Gastroesophageal sphincter (tissue), 4 donors: ENCODE data around the gene ARV1. TPM values are rescaled to one million over a fixed set of nuclear protein-coding genes. Genes with fewer than 3 reads are reported as not detected.
"Not testable (repeated sequence)": the region's sequence is repeated elsewhere in the genome, so short reads cannot be mapped to it uniquely, and the experiment has no call there.

Experiments used
- ATAC-seq: fragments of 150-250 bp; one replicate; pipeline ENCODE4 v1.9.1; 2016; ENCODE audit warnings: mild to moderate bottlenecking, moderate library complexity
- H3K27ac ChIP-seq, 4 donors: fragments of 200-600 bp; sonication (generic) in 3 of 4; 1 replicate in 3 of 4; 2 replicates in 1 of 4; pipeline ENCODE4 v1.5.1; 2016 to 2019
- H3K27me3 ChIP-seq: fragments of 200-600 bp; sonication (generic); one replicate; pipeline ENCODE4 v1.5.1; 2019
- H3K36me3 ChIP-seq, 2 donors: fragments of 200-600 bp; sonication (generic); one replicate each; pipeline ENCODE4 v1.5.1; 2019; ENCODE audit warnings: control low read depth in 1 of 2
- H3K4me1 ChIP-seq, 3 donors: fragments of 200-600 bp; sonication (generic); 1 replicate in 2 of 3; 2 replicates in 1 of 3; pipeline ENCODE4 v1.5.1; 2016 to 2019; ENCODE audit warnings: control low read depth in 2 of 3
- H3K4me3 ChIP-seq, 2 donors: fragments of 200-600 bp; sonication (generic); one replicate each; pipeline ENCODE4 v1.5.1; 2019; ENCODE audit warnings: mild to moderate bottlenecking in 1 of 2, moderate library complexity in 1 of 2
- H3K9me3 ChIP-seq, 3 donors: fragments of 200-600 bp; sonication (generic); one replicate each; pipeline ENCODE4 v1.5.1; 2017 to 2019; ENCODE audit warnings: control low read depth in 2 of 3
- EP300 ChIP-seq: sonication (generic); formaldehyde crosslinking; IDR thresholded peaks from one replicate; pipeline ENCODE4 v1.6.1; 2017; ENCODE audit warnings: antibody characterized with exemption, mild to moderate bottlenecking
- POLR2A ChIP-seq, 2 donors: fragments of 450-650 bp; IDR thresholded peaks; one replicate each; pipeline ENCODE4 v1.6.1; 2017; ENCODE audit warnings: antibody characterized with exemption in 2 of 2, mild to moderate bottlenecking in 2 of 2, moderate library complexity in 1 of 2
- POLR2AphosphoS5 ChIP-seq: sonication (generic); formaldehyde crosslinking; IDR thresholded peaks from one replicate; pipeline ENCODE4 v1.6.1; 2017; ENCODE audit warnings: antibody characterized with exemption
- WGBS, 2 donors: methylation state at CpG; one replicate each; pipeline ENCODE4 v1.1.5; 2018; ENCODE audit warnings: low coverage in 1 of 2; 5-methylcytosine and 5-hydroxymethylcytosine counted together
- total RNA-seq, 4 donors: library from RNA; depleted of rRNA; stranded (reverse); fragments of >200 nt; gene quantifications; one replicate each; pipeline ENCODE4 v1.1.0, GENCODE V29; 2016
- TF ChIP-seq, protein P1 (sequence below), 4 experiments: fragments of 200-600 bp in 2 of 4; fragments of 450-650 bp in 2 of 4; sonication (generic) in 1 of 4; IDR thresholded peaks; one replicate each; pipeline ENCODE4 v1.5.1; 2017 to 2019; ENCODE audit warnings: antibody characterized with exemption in 4 of 4, mild to moderate bottlenecking in 2 of 4, moderate library complexity in 2 of 4

ARV1 gene
- total RNA-seq, 4 donors from 2014 or later, result 10.5 to 37.4 (median 20.5) TPM

DNA sequence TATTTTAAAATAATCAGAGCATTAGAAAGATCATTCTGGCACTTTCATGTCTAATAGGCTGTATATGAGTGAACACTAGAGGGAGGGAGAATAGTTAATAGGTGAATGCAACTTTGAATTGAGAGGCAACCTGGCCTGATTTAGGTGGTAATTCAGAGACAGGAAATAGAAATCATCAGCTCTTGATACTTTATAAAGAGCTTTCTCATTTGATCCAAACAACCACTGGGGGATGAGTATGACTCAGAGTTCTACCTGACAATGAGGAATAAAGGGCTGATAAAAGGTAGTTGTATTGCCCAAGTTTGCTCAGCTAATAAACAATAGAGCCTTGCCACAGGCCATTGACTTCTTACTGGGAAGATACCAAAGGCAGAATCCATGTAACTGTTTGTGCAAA lies 66.4 kb downstream of the ARV1 start:
- H3K9me3 ChIP-seq, result peaks cover 0 to 12% (median 0%) of the 10 kb centered on the region in 3 donors
- H3K27me3 ChIP-seq, result peaks cover 60% of the 10 kb centered on the region
- no peak for ATAC-seq

DNA sequence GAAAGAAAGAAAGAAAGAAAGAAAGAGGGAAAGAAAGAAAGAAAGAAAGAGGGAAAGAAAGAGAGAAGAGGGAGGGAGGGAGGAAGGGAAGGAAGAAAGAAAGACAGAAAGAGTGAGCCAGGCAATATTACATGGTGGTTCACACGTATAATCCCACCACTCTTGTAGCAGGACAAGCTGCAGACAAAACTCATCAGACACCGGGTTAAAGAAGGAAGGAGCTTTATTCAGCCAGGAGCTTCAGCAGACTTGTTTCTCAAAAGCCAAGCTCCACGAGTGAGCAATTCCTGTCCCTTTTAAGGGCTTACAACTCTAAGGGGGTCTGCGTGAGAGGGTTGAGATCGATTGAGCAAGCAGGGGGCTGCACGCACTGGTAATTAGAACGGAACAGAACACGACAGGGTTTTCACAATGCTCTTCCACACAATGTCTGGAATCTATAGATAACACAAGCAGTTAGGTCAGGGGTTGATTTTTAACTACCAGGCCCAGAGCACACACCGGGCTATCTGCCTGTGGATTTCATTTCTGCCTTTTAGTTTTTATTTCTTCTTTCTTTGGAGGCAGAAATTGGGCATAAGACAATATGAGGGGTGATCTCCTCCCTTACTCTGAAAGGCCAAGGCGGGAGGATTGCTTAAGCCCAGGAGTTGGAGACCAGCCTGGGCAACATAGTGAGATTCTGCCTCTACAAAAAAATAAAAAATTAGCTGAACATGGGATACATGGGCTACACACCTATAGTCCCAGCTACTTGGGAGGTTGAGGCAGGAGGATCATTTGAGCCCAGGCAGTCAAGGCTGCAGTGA lies 67.2 kb downstream of the ARV1 start:
- peaks cover 51% of the 10 kb centered on the region for H3K27me3 ChIP-seq
- H3K27ac ChIP-seq, H3K4me3 ChIP-seq, ATAC-seq, H3K36me3 ChIP-seq, H3K4me1 ChIP-seq: not testable (repeated sequence)
- peaks cover 0 to 12% (median 0%) of the 10 kb centered on the region in 3 donors for H3K9me3 ChIP-seq
- 79 to 83% methylated on average over 8 to 9 of the region's 10 CpGs for WGBS, 2 donors

More for the DNA sequence above, 66.4 kb downstream of the ARV1 start:
- Histone ChIP-seq H3K27ac (no peak overlapping the region), H3K4me1 (peaks cover 0 to 9% (median 0%) of the 10 kb centered on the region in 3 donors), H3K4me3 (no peak overlapping the region), H3K36me3 (no peaks in the 10 kb centered on the region)
- no peak for TF ChIP-seq EP300
- TF ChIP-seq, protein P1, sequence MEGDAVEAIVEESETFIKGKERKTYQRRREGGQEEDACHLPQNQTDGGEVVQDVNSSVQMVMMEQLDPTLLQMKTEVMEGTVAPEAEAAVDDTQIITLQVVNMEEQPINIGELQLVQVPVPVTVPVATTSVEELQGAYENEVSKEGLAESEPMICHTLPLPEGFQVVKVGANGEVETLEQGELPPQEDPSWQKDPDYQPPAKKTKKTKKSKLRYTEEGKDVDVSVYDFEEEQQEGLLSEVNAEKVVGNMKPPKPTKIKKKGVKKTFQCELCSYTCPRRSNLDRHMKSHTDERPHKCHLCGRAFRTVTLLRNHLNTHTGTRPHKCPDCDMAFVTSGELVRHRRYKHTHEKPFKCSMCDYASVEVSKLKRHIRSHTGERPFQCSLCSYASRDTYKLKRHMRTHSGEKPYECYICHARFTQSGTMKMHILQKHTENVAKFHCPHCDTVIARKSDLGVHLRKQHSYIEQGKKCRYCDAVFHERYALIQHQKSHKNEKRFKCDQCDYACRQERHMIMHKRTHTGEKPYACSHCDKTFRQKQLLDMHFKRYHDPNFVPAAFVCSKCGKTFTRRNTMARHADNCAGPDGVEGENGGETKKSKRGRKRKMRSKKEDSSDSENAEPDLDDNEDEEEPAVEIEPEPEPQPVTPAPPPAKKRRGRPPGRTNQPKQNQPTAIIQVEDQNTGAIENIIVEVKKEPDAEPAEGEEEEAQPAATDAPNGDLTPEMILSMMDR (IDR thresholded peaks at IDR 0.05), result no peak
- TF ChIP-seq POLR2AphosphoS5, result no peak
- TF ChIP-seq POLR2A (IDR thresholded peaks at IDR 0.05), result no peak

DNA sequence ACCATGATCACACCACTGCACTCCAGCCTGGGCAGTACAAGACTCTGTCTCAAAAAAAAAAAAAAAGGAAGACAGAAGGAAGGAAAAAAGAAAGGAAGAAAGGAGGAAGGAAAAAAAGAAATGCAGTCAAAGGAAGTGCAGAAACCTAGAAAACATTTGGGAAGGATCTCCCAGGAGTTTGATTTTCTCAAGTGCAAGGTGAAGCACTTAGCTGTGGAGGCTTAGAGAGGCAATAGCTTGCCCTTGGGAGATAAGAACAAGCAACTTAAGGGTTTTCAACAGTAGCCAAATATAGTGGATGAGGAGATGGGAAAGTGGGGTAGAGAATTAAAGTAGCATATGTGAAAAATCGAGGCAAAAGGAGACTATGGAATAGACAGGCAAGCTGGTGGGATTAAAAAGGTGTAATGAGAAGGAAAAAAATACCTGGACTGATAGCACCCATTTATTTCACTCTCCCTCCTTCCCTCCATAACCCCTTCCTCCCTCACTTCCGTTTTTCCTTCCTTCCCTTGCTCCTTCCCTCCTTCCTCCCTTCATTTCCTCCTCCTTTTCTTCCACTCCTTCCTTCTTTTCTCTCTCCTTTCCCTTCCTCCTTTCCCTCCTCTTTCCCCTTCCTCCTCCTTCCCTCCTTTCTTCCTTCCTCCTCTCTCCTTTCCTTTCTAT lies 68.0 kb downstream of the ARV1 start:
- no peak for ATAC-seq
- Histone ChIP-seq H3K27ac (no peak overlapping the region), H3K36me3 (no peaks in the 10 kb centered on the region), H3K4me3 (no peak overlapping the region), H3K4me1 (no peaks in the 10 kb centered on the region), H3K27me3 (peaks cover 47% of the 10 kb centered on the region), H3K9me3 (peaks cover 0 to 12% (median 0%) of the 10 kb centered on the region in 3 donors)
- TF ChIP-seq EP300 (no peak), POLR2AphosphoS5 (no peak)
- TF ChIP-seq, protein P1 (IDR thresholded peaks at IDR 0.05), result no peak
- WGBS, 2 donors, result 46 to 73% methylated on average over 2 of the region's 2 CpGs

DNA sequence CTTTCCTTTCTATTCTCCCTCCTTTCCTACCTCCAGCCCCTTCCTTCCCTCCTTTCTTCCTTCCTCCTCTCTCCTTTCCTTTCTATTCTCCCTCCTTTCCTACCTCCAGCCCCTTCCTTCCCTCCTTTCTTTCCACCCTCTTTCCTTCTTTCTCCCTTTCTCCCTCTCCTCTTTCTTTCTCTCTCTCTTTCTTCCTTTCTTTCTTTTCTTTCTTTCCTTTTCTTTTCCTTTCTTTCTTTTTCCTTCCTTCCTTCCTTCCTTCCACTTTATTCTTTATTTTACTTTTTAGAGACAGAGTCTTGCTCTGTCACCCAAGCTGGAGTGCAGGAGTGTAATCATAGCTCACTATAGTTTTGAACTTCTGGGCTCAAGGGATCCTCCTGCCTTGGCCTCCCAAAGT lies 68.6 kb downstream of the ARV1 start:
- Histone ChIP-seq H3K9me3 (peaks cover 0 to 12% (median 0%) of the 10 kb centered on the region in 3 donors), H3K27me3 (peaks cover 40% of the 10 kb centered on the region)
- H3K36me3 ChIP-seq, ATAC-seq, H3K27ac ChIP-seq, H3K4me3 ChIP-seq, H3K4me1 ChIP-seq: not testable (repeated sequence)

DNA sequence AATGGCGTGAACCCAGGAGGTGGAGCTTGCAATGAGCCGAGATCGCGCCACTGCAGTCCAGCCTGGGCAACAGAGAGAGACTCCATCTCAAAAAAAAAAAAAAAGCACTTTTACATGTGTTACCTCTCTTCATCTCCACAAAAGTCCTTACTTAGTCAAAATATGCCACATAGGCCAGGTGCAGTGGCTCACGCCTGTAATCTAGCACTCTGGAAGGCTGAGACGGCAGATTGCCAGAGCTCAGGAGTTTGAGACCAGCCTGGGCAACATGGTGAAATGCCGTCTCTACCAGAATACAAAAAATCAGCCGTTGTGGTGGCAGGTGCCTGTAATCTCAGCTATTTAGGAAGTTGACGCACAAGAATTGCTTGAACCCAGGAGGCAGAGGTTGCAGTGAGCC lies 69.5 kb downstream of the ARV1 start:
- not testable (repeated sequence) for H3K27ac ChIP-seq
- peaks cover 0 to 12% (median 0%) of the 10 kb centered on the region in 3 donors for H3K9me3 ChIP-seq

DNA sequence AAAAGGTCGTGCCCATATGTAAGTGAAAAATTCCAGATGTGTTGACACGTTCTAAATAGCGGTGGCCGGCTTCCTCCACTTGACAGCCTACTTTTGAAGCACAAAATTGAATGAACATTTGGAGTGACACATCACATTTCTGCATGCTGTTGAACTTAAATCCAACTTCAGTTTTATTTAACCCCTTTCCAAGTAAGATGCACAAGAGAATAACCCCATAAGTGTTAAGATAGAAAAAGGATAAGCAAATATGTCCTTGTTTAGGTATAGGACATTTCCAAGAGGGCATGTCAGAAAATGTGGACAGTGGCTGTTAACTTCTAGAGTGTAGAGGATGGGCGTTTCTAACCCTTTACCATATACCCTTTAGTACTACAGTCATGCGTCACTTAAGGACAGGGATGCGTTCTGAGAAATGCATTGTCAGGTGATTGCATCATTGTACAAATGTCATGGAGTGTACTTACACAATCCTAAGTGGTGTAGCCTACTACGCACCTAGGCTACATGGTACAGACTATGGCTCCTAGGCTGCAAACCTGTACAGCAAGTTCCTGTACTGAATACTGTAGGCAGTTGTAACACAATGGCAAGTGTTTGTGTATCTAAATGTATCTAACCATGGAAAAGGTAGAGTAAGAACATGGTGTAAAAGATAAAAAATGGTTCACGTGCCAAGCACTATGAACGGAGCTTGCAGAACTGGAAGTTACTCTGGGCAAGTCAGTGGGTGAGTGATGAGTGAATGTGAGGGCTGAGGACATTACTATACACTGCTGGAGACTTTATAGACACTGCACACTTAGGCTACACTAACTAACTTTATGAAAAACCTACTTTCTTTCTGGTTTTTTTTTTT lies 70.5 kb downstream of the ARV1 start:
- H3K36me3 ChIP-seq, result no peaks in the 10 kb centered on the region
- ATAC-seq, result no peak
- H3K9me3 ChIP-seq, result peaks cover 0 to 8% (median 0%) of the 10 kb centered on the region in 3 donors
- TF ChIP-seq EP300 (no peak), POLR2A (IDR thresholded peaks at IDR 0.05) (no peak), POLR2AphosphoS5 (no peak)
- TF ChIP-seq, protein P1 (IDR thresholded peaks at IDR 0.05), result no peak
- no peak overlapping the region for H3K27ac ChIP-seq
- peaks cover 2 to 15% (median 7%) of the 10 kb centered on the region in 3 donors for H3K4me1 ChIP-seq
- 64 to 70% methylated on average over 6 to 10 of the region's 10 CpGs for WGBS, 2 donors
- peaks cover 29% of the 10 kb centered on the region for H3K27me3 ChIP-seq
- H3K4me3 ChIP-seq, result no peak overlapping the region

More for the DNA sequence above, 69.5 kb downstream of the ARV1 start:
- H3K4me3 ChIP-seq, H3K4me1 ChIP-seq, H3K36me3 ChIP-seq, ATAC-seq: not testable (repeated sequence)
- H3K27me3 ChIP-seq, result peaks cover 36% of the 10 kb centered on the region
- 71 to 86% methylated on average over 7 to 9 of the region's 9 CpGs for WGBS, 2 donors
